Heart left ventricle (tissue), 16 donors: ENCODE data around the gene DCDC2. TPM values are rescaled to one million over a fixed set of nuclear protein-coding genes. Genes with fewer than 3 reads are reported as not detected.
"Not testable (repeated sequence)": the region's sequence is repeated elsewhere in the genome, so short reads cannot be mapped to it uniquely, and the experiment has no call there.

ENCODE experiments used
- ATAC-seq, 4 donors: fragments of 200-7000 bp; cut with Tn5 transposase; one replicate each; pipeline ENCODE4 v1.9.1; 2020 to 2022; ENCODE audit warnings: moderate library complexity in 4 of 4, mild to moderate bottlenecking in 3 of 4, moderate number of reproducible peaks in 1 of 4
- DNase-seq, 5 donors: peaks; one replicate each; pipeline ENCODE4 v3.0.0-alpha.2; 2020
- H3K27ac ChIP-seq, 12 donors: fragments of 200-600 bp; sonication (generic) in 4 of 12; one replicate each; pipeline versions ENCODE4 v1.5.0 to v1.8.0; 2016 to 2022; ENCODE audit warnings: mild to moderate bottlenecking in 2 of 12
- H3K27me3 ChIP-seq, 9 donors: fragments of 200-600 bp; sonication (generic) in 2 of 9; one replicate each; pipeline versions ENCODE4 v1.5.1 to v1.8.0; 2016 to 2022; ENCODE audit warnings: mild to moderate bottlenecking in 3 of 9
- H3K36me3 ChIP-seq, 9 donors: fragments of 200-600 bp; sonication (generic) in 2 of 9; one replicate each; pipeline versions ENCODE4 v1.5.0 to v1.8.0; 2018 to 2022; ENCODE audit warnings: mild to moderate bottlenecking in 2 of 9
- H3K4me1 ChIP-seq, 12 donors: fragments of 200-600 bp; sonication (generic) in 4 of 12; one replicate each; pipeline versions ENCODE4 v1.5.0 to v1.8.0; 2016 to 2022; ENCODE audit warnings: mild to moderate bottlenecking in 3 of 12
- H3K4me3 ChIP-seq, 12 donors: fragments of 200-600 bp; sonication (generic) in 4 of 12; one replicate each; pipeline versions ENCODE4 v1.5.0 to v1.8.0; 2017 to 2022; ENCODE audit warnings: mild to moderate bottlenecking in 9 of 12, moderate library complexity in 4 of 12
- H3K9me3 ChIP-seq, 12 donors: fragments of 200-600 bp; sonication (generic) in 4 of 12; one replicate each; pipeline versions ENCODE4 v1.5.0 to v1.8.0; 2016 to 2022; ENCODE audit warnings: mild to moderate bottlenecking in 1 of 12
- CTCF ChIP-seq, 12 donors: fragments of 200-600 bp; sonication (generic) in 4 of 12; IDR thresholded peaks; one replicate each; pipeline versions ENCODE4 v1.5.0 to v1.8.0; 2018 to 2022; ENCODE audit warnings: antibody characterized with exemption in 12 of 12, mild to moderate bottlenecking in 5 of 12
- POLR2A ChIP-seq, 2 donors: fragments of 450-650 bp; IDR thresholded peaks; one replicate each; pipeline ENCODE4 v1.6.1; 2017; ENCODE audit warnings: antibody characterized with exemption in 2 of 2, mild to moderate bottlenecking in 2 of 2, moderate library complexity in 2 of 2
- WGBS, 4 donors: extraction: QIAGEN DNeasy Blood & Tissue Kit in 2 of 4; methylation state at CpG; one replicate each; pipeline versions ENCODE4 v1.1.5 to v1.1.7; 2013 to 2018; 5-methylcytosine and 5-hydroxymethylcytosine counted together
- intact Hi-C, 10 donors: fragments of 100-400 bp; cut with DNase I; formaldehyde crosslinking; loops; one replicate each; pipeline versions ENCODE4 v1.11.1 to v1.14.2; 2022
- polyA plus RNA-seq, 2 donors: library from polyadenylated mRNA; stranded (reverse); fragments of 200-250 nt; gene quantifications; one replicate each; pipeline ENCODE4 v1.2.3, GENCODE V29; 2013
- total RNA-seq, 9 donors: library from RNA; depleted of rRNA in 2 of 9; stranded (reverse); fragments of >200 nt in 2 of 9; fragmentation: NEBNext Ultra II Directional in 3 of 9; extraction: Animal tissue kit (Norgen Biotek cat#: 25700) in 3 of 9; gene quantifications; one replicate each; pipeline versions ENCODE4 v1.1.0 to v1.2.4, GENCODE V29; 2016 to 2023
- donor health status: ischemic (EF 13 %, LVEDD 7.1; RV severe dilation, severe dysfunction).
- donor health status: healthy with polysubstance abuse.
- donor health status: DM: no; HTN: yes; CAD: no.
- donor health status: DM: no; HTN: no; CAD: no.
- donor health status: ischemic (EF 25% LVEDD 6.9; RV normal size, moderate dysfunction).
- donor health status: ischemic (EF 25% LVEDD 5.7; RV mildly dilated, moderate dysfunction).
- donor health status: healthy.
- donor health status: DM: yes; HTN: yes; CAD: no.
- donor health status: ischemic (EF 35%, LVEDD 5.7; RV mildly dilated, moderate dysfunction).
- donor health status: nonischemic (EF 11% LVEDD 7.7; RV severe dilation, severe dysfunction).
- donor health status: DM: yes; HTN: yes; CAD: no.
- donor health status: PGD.
- donor health status: ischemic (EF 29% LVEDD 5.4; RV normal size, mild dysfunction).
- donor health status: nonischemic (EF 23%, LVEDD 6.1; RV moderate dilation, normal function).

Gene DCDC2
- total and polyA plus RNA-seq, 11 donors, result 0.05 to 0.16 TPM; not detected in 9

- intact Hi-C loops, result no loop called here
Observed at GRCh38 chr6:24306038-24306437, 51.8 kb downstream of the DCDC2 start.

GRCh38 chr6:24296944-24297343 lies 60.9 kb downstream of the DCDC2 start:
- DNase-seq (no peak), ATAC-seq (no peak)
- H3K36me3 ChIP-seq, result no peaks in the 10 kb centered on the region
- 58 to 96% (median 92%) methylated on average over 1 of the region's 1 CpG for WGBS, 4 donors
- no peak overlapping the region for H3K4me3 ChIP-seq
- H3K9me3 ChIP-seq, result peaks cover 0 to 24% (median 0%) of the 10 kb centered on the region in 12 donors
- intact Hi-C loops, result no loop called here
- TF ChIP-seq CTCF (IDR thresholded peaks at IDR 0.05) (no peak), POLR2A (IDR thresholded peaks at IDR 0.05) (no peak)
- no peaks in the 10 kb centered on the region for H3K4me1 ChIP-seq
- no peak overlapping the region for H3K27ac ChIP-seq
- peaks cover 0 to 3% (median 0%) of the 10 kb centered on the region in 9 donors for H3K27me3 ChIP-seq

More at GRCh38 chr6:24306038-24306437, 51.8 kb downstream of the DCDC2 start:
- no peaks in the 10 kb centered on the region for H3K36me3 ChIP-seq
- no peak overlapping the region for H3K27ac ChIP-seq
- H3K4me3 ChIP-seq, result no peak overlapping the region
- TF ChIP-seq POLR2A (IDR thresholded peaks at IDR 0.05) (no peak), CTCF (IDR thresholded peaks at IDR 0.05) (no peak)
- no peak for DNase-seq
- 86 to 92% (median 87%) methylated on average over 4 of the region's 4 CpGs for WGBS, 4 donors
- H3K9me3 ChIP-seq, result peaks cover 0 to 1% (median 0%) of the 10 kb centered on the region in 12 donors
- no peaks in the 10 kb centered on the region for H3K27me3 ChIP-seq
- no peaks in the 10 kb centered on the region for H3K4me1 ChIP-seq
- no peak for ATAC-seq

- H3K4me3 ChIP-seq, H3K36me3 ChIP-seq, H3K27me3 ChIP-seq, DNase-seq, H3K4me1 ChIP-seq, intact Hi-C loops, H3K27ac ChIP-seq, ATAC-seq: not testable (repeated sequence)
- WGBS, 4 donors, result 82 to 92% (median 88%) methylated on average over 2 of the region's 2 CpGs
- peaks cover 0 to 24% (median 0%) of the 10 kb centered on the region in 12 donors for H3K9me3 ChIP-seq
Observed at GRCh38 chr6:24293852-24294251, 64.0 kb downstream of the DCDC2 start.

- intact Hi-C loops, result loop anchor here in 2 of 10 donors (5.0 kb wide), 2 partner anchors 100 to 105 kb away; no protein-coding TSS in a partner anchor
- ATAC-seq (no peak), DNase-seq (no peak)
- Histone ChIP-seq H3K36me3 (no peaks in the 10 kb centered on the region), H3K4me3 (no peak overlapping the region), H3K4me1 (peaks cover 0 to 15% (median 5%) of the 10 kb centered on the region in 12 donors), H3K27ac (no peak overlapping the region), H3K27me3 (peaks cover 0 to 2% (median 0%) of the 10 kb centered on the region in 9 donors), H3K9me3 (no peaks in the 10 kb centered on the region)
- TF ChIP-seq POLR2A (IDR thresholded peaks at IDR 0.05), result no peak
- no peak for TF ChIP-seq CTCF (IDR thresholded peaks at IDR 0.05)
- WGBS, 4 donors, result 80 to 89% (median 84%) methylated on average over 5 of the region's 5 CpGs
Observed at GRCh38 chr6:24287239-24287638, 70.6 kb downstream of the DCDC2 start.

GRCh38 chr6:24284006-24284405 lies 73.9 kb downstream of the DCDC2 start:
- Histone ChIP-seq H3K36me3 (no peaks in the 10 kb centered on the region), H3K4me3 (no peak overlapping the region), H3K27me3 (peaks cover 0 to 10% (median 0%) of the 10 kb centered on the region in 9 donors), H3K4me1 (peaks cover 0 to 15% (median 5%) of the 10 kb centered on the region in 12 donors), H3K9me3 (no peaks in the 10 kb centered on the region), H3K27ac (no peak overlapping the region)
- DNase-seq, result no peak
- intact Hi-C loops, result loop anchor here in 3 of 10 donors (5.0 kb wide), 1 partner anchor 103 kb away; no protein-coding TSS in a partner anchor
- ATAC-seq, result no peak
- TF ChIP-seq CTCF (IDR thresholded peaks at IDR 0.05) (no peak), POLR2A (IDR thresholded peaks at IDR 0.05) (no peak)
- 77 to 81% (median 79%) methylated on average over 10 of the region's 10 CpGs for WGBS, 4 donors
